Measurements from ENCODE around the gene ALOXE3. TPM values are rescaled to one million over a fixed set of nuclear protein-coding genes. Genes with fewer than 3 reads are reported as not detected.

Gene ALOXE3
- polyA plus RNA-seq, 3 donors = not detected

- no peaks in the 10 kb centered on the region for H3K79me2 ChIP-seq (ENCODE audit: insufficient read depth, low read length)
- no peak overlapping the region for H2AFZ ChIP-seq (ENCODE audit: insufficient read depth, low read depth, low read length, poor library complexity, severe bottlenecking)
- peaks cover 5 to 77% of the 10 kb centered on the region in 2 donors for H3K27me3 ChIP-seq (ENCODE audit: control insufficient read depth in 2 of 2, insufficient read depth in 2 of 2, low read length in 2 of 2)
- peaks cover 65 to 85% (median 75%) of the 10 kb centered on the region in 3 donors for H3K27me3 Mint-ChIP-seq (ENCODE audit: low read depth in 3 of 3)
- peaks cover 5 to 16% of the 10 kb centered on the region in 2 donors for H3K36me3 Mint-ChIP-seq
- no peak overlapping the region for H3K27ac Mint-ChIP-seq
- H3K4me1 Mint-ChIP-seq = peaks cover 43% of the 10 kb centered on the region
- intact Hi-C loops (cut with micrococcal nuclease) = no loop called here
- no peak overlapping the region for H3K4me3 ChIP-seq (replicated peaks in 1 of 3; ENCODE audit: low read depth in 2 of 3, low read length in 3 of 3)
- no peak for TF ChIP-seq CTCF (IDR thresholded peaks at IDR 0.05)
- H4K20me1 ChIP-seq (ENCODE audit: insufficient read depth, low read length) = no peaks in the 10 kb centered on the region
- H3K27ac ChIP-seq (ENCODE audit: low read depth in 1 of 2, low read length in 2 of 2) = no peak overlapping the region
- H3K4me2 ChIP-seq (replicated peaks; ENCODE audit: extremely low read depth, low read length, poor library complexity, severe bottlenecking) = no peak overlapping the region
- peaks cover 39 to 43% of the 10 kb centered on the region in 2 donors for H3K4me1 ChIP-seq (ENCODE audit: control insufficient read depth in 1 of 2, insufficient read depth in 2 of 2, low read length in 2 of 2)
- H3K36me3 ChIP-seq (replicated peaks in 1 of 2; ENCODE audit: control insufficient read depth in 1 of 2, insufficient read depth in 2 of 2, low read length in 2 of 2) = no peaks in the 10 kb centered on the region
- peaks cover 0 to 15% (median 7%) of the 10 kb centered on the region in 7 donors for H3K9me3 Mint-ChIP-seq
- no peak for DNase-seq
- H3K9me3 ChIP-seq (replicated peaks in 1 of 2; ENCODE audit: control insufficient read depth in 1 of 2, insufficient read depth in 1 of 2, low read length in 2 of 2) = peaks cover 0 to 6% of the 10 kb centered on the region in 2 donors
- 38% methylated on average over 5 of the region's 13 CpGs for WGBS (ENCODE audit: insufficient coverage)
- H3K9ac ChIP-seq (ENCODE audit: insufficient read depth, low read length, poor library complexity, severe bottlenecking) = no peak overlapping the region
- H3K4me3 Mint-ChIP-seq = peak overlapping the region in 1 of 2 donors; percentile 28
Measured at GRCh38 chr17:8076502-8077266, 41.6 kb downstream of the ALOXE3 start.

GRCh38 chr17:8075574-8076342 is 42.6 kb downstream of the ALOXE3 start:
- Mint-ChIP-seq H3K27me3 (ENCODE audit: low read depth in 3 of 3) (peaks cover 65 to 81% (median 71%) of the 10 kb centered on the region in 3 donors), H3K36me3 (peaks cover 6 to 18% of the 10 kb centered on the region in 2 donors), H3K27ac (peak overlapping the region in 1 of 7 donors; percentile 65), H3K4me3 (peak overlapping the region in 1 of 2 donors; percentile 30), H3K4me1 (peaks cover 51% of the 10 kb centered on the region), H3K9me3 (peaks cover 0 to 15% (median 7%) of the 10 kb centered on the region in 7 donors)
- no peak overlapping the region for H3K27ac ChIP-seq (ENCODE audit: low read depth in 1 of 2, low read length in 2 of 2)
- H3K27me3 ChIP-seq (ENCODE audit: control insufficient read depth in 2 of 2, insufficient read depth in 2 of 2, low read length in 2 of 2) = peaks cover 5 to 77% of the 10 kb centered on the region in 2 donors
- no peak overlapping the region for H2AFZ ChIP-seq (ENCODE audit: insufficient read depth, low read depth, low read length, poor library complexity, severe bottlenecking)
- intact Hi-C loops (cut with micrococcal nuclease) = no loop called here
- H3K9ac ChIP-seq (ENCODE audit: insufficient read depth, low read length, poor library complexity, severe bottlenecking) = no peak overlapping the region
- no peak for DNase-seq
- no peaks in the 10 kb centered on the region for H3K79me2 ChIP-seq (ENCODE audit: insufficient read depth, low read length)
- H3K4me1 ChIP-seq (ENCODE audit: control insufficient read depth in 1 of 2, insufficient read depth in 2 of 2, low read length in 2 of 2) = peaks cover 45 to 46% of the 10 kb centered on the region in 2 donors
- no peak overlapping the region for H3K4me2 ChIP-seq (replicated peaks; ENCODE audit: extremely low read depth, low read length, poor library complexity, severe bottlenecking)
- no peaks in the 10 kb centered on the region for H3K36me3 ChIP-seq (replicated peaks in 1 of 2; ENCODE audit: control insufficient read depth in 1 of 2, insufficient read depth in 2 of 2, low read length in 2 of 2)
- TF ChIP-seq CTCF (IDR thresholded peaks at IDR 0.05) = no peak
- H4K20me1 ChIP-seq (ENCODE audit: insufficient read depth, low read length) = no peaks in the 10 kb centered on the region
- peaks cover 0 to 6% of the 10 kb centered on the region in 2 donors for H3K9me3 ChIP-seq (replicated peaks in 1 of 2; ENCODE audit: control insufficient read depth in 1 of 2, insufficient read depth in 1 of 2, low read length in 2 of 2)
- H3K4me3 ChIP-seq (replicated peaks in 1 of 3; ENCODE audit: low read depth in 2 of 3, low read length in 3 of 3) = no peak overlapping the region
- WGBS (ENCODE audit: insufficient coverage) = 96% methylated on average over 10 of the region's 14 CpGs
